ENCODE data around the gene KIAA0040. TPM values are rescaled to one million over a fixed set of nuclear protein-coding genes. Genes with fewer than 3 reads are reported as not detected.

The KIAA0040 gene
- total RNA-seq, 1 experiment from 2014 or later, result 0.31 TPM

- DNase-seq (ENCODE audit: low read depth, low spot score) (no peak), ATAC-seq (no peak)
- Histone ChIP-seq H3K9me3 (ENCODE audit: control insufficient read depth, insufficient read depth, low read depth, low read length) (no peaks in the 10 kb centered on the region), H3K27me3 (ENCODE audit: control insufficient read depth, insufficient read depth, low read length) (peaks cover 2% of the 10 kb centered on the region; the same call in 1 of the 2 replicates), H3K4me3 (ENCODE audit: low read depth in 2 of 2, low read length in 2 of 2) (no peak overlapping the region), H3K36me3 (ENCODE audit: control insufficient read depth, insufficient read depth, low read length) (no peaks in the 10 kb centered on the region), H3K27ac (ENCODE audit: low read length) (no peak overlapping the region), H3K4me1 (ENCODE audit: control insufficient read depth, insufficient read depth, low read length) (no peaks in the 10 kb centered on the region)
- no TSS peak for BruUV-seq (replicated peaks)
- ChIA-PET POLR2A (no interaction called here), CTCF (no interaction called here)
- intact Hi-C loops (cut with micrococcal nuclease; ENCODE audit: unreplicated experiment), result no loop called here
- in situ Hi-C loops (cut with HindIII; ENCODE audit: low pct_unique_long_range_greater_than_20kb, low sequenced_read_pairs), result no loop called here
- no peak for TF ChIP-seq POLR2AphosphoS5 (IDR thresholded peaks at IDR 0.05; ENCODE audit: low read depth, low read length)
- no peak for TF ChIP-seq SIN3A (IDR thresholded peaks at IDR 0.05; ENCODE audit: borderline replicate concordance, insufficient read depth, low read depth, low read length)
Observed at GRCh38 chr1:175129182-175129581, 63.4 kb downstream of the KIAA0040 start.

- no peak overlapping the region for H3K27ac ChIP-seq (ENCODE audit: low read length)
- in situ Hi-C loops (cut with HindIII; ENCODE audit: low pct_unique_long_range_greater_than_20kb, low sequenced_read_pairs), result no loop called here
- no peak overlapping the region for H3K4me3 ChIP-seq (ENCODE audit: low read depth in 2 of 2, low read length in 2 of 2)
- DNase-seq (ENCODE audit: low read depth, low spot score), result no peak
- H3K4me1 ChIP-seq (ENCODE audit: control insufficient read depth, insufficient read depth, low read length), result no peaks in the 10 kb centered on the region
- TF ChIP-seq CTCF (IDR thresholded peaks at IDR 0.05) (no peak), REST (IDR thresholded peaks at IDR 0.05; ENCODE audit: insufficient read depth in 1 of 2, low read depth in 2 of 2, low read length in 1 of 2) (no peak), POLR2AphosphoS5 (IDR thresholded peaks at IDR 0.05; ENCODE audit: low read depth, low read length) (no peak), SIN3A (IDR thresholded peaks at IDR 0.05; ENCODE audit: borderline replicate concordance, insufficient read depth, low read depth, low read length) (no peak), TCF7L2 (IDR thresholded peaks at IDR 0.05; ENCODE audit: low read depth, low read length) (no peak)
- no peak for ATAC-seq
- intact Hi-C loops (cut with micrococcal nuclease; ENCODE audit: unreplicated experiment), result no loop called here
- peaks cover 2% of the 10 kb centered on the region; the same call in 1 of the 2 replicates for H3K27me3 ChIP-seq (ENCODE audit: control insufficient read depth, insufficient read depth, low read length)
- no peaks in the 10 kb centered on the region for H3K9me3 ChIP-seq (ENCODE audit: control insufficient read depth, insufficient read depth, low read depth, low read length)
- ChIA-PET POLR2A (no interaction called here), CTCF (interaction anchor here (0.5 kb wide), 1 partner anchor 385 kb away, joined by 13 read pairs; no protein-coding TSS in a partner anchor)
- no peaks in the 10 kb centered on the region for H3K36me3 ChIP-seq (ENCODE audit: control insufficient read depth, insufficient read depth, low read length)
- no TSS peak for BruUV-seq (replicated peaks)
Observed at GRCh38 chr1:175128523-175128922, 64.1 kb downstream of the KIAA0040 start.

- TF ChIP-seq REST (IDR thresholded peaks at IDR 0.05; ENCODE audit: insufficient read depth in 1 of 2, low read depth in 2 of 2, low read length in 1 of 2), result no peak
- TF ChIP-seq POLR2AphosphoS5 (IDR thresholded peaks at IDR 0.05; ENCODE audit: low read depth, low read length), result no peak
- no peak for TF ChIP-seq SIN3A (IDR thresholded peaks at IDR 0.05; ENCODE audit: borderline replicate concordance, insufficient read depth, low read depth, low read length)
- no peak for TF ChIP-seq TCF7L2 (IDR thresholded peaks at IDR 0.05; ENCODE audit: low read depth, low read length)
- TF ChIP-seq CTCF (IDR thresholded peaks at IDR 0.05), result no peak
- Histone ChIP-seq H3K4me3 (ENCODE audit: low read depth in 2 of 2, low read length in 2 of 2) (no peak overlapping the region), H3K27ac (ENCODE audit: low read length) (no peak overlapping the region), H3K4me1 (ENCODE audit: control insufficient read depth, insufficient read depth, low read length) (no peaks in the 10 kb centered on the region), H3K27me3 (ENCODE audit: control insufficient read depth, insufficient read depth, low read length) (no peaks in the 10 kb centered on the region; the same call in 1 of the 2 replicates), H3K36me3 (ENCODE audit: control insufficient read depth, insufficient read depth, low read length) (no peaks in the 10 kb centered on the region), H3K9me3 (ENCODE audit: control insufficient read depth, insufficient read depth, low read depth, low read length) (no peaks in the 10 kb centered on the region)
- POLR2A ChIA-PET, result no interaction called here
- ATAC-seq, result no peak
- intact Hi-C loops (cut with micrococcal nuclease; ENCODE audit: unreplicated experiment) (no loop called here), in situ Hi-C loops (cut with HindIII; ENCODE audit: low pct_unique_long_range_greater_than_20kb, low sequenced_read_pairs) (no loop called here)
- BruUV-seq (replicated peaks), result no TSS peak
- CTCF ChIA-PET, result no interaction called here
- no peak for DNase-seq (ENCODE audit: low read depth, low spot score)
Observed at GRCh38 chr1:175127565-175127964, 65.0 kb downstream of the KIAA0040 start.

Measured in Panc1 (cell line).